Tibial nerve (tissue), 4 donors: ENCODE data around the gene PXMP4.

Experiments used
- EP300 ChIP-seq, 2 donors: sonication (generic); formaldehyde crosslinking; IDR thresholded peaks; one replicate each; pipeline ENCODE4 v1.6.1; 2017; ENCODE audit warnings: antibody characterized with exemption in 2 of 2, mild to moderate bottlenecking in 1 of 2
- POLR2A ChIP-seq, 2 donors: fragments of 450-650 bp; IDR thresholded peaks; one replicate each; pipeline ENCODE4 v1.6.1; 2017; ENCODE audit warnings: antibody characterized with exemption in 2 of 2, mild to moderate bottlenecking in 2 of 2, moderate library complexity in 2 of 2
- TF ChIP-seq, protein P1 (sequence below), 5 experiments: fragments of 200-600 bp in 3 of 5; fragments of 450-650 bp in 2 of 5; sonication (generic) in 3 of 5; IDR thresholded peaks; one replicate each; pipeline ENCODE4 v1.5.1; 2016 to 2019; ENCODE audit warnings: antibody characterized with exemption in 5 of 5, mild to moderate bottlenecking in 3 of 5, moderate library complexity in 2 of 5

DNA sequence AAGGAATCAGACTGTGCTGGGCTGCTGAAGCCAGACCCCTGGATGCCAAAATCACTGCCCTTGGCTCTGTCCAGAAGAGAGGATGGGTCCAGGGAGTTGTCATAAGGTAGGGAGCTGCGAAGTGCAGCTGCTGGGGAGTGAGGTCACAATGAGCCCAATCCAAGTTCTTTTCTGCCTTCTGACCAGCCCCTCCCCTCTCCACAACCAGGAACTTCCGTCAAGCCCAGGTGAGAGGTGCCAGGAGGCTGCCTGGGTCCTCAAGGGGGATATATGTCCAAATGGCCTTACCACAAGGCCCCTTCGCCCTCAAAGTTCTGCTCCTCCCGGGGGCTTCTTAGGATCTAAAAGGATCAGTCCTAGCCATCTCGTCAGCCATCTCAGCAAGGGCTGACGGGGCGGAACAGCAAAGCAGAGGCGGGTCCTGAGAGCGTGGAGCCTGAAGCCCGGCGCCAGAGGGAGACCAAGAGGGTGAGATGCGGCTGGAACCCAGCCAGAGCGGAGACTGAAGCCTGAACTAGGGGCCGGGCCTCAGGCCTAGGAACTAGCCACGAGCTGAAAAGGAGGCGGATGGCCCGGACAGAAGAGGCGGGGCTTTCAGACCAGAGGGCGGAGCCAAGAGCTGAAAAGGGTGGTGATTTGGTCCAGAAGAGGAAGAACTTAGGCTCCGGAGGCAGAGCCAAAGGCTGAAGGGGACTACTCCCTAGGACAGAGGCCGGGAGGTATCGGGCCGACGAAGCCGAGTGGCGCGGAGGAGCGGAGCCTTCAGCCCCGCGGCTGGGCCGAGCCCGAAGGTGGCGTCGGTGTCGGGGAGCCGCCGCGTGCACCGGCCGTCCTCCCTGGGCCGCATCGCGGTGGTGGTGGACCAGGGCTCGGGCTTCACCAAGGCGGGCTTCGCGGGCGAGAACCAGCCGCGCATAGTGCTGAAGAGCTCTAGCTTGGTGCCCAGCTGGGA, 53.5 kb downstream of the PXMP4 start, which contains the start of gene ACTL10:
- TF ChIP-seq, protein P1, sequence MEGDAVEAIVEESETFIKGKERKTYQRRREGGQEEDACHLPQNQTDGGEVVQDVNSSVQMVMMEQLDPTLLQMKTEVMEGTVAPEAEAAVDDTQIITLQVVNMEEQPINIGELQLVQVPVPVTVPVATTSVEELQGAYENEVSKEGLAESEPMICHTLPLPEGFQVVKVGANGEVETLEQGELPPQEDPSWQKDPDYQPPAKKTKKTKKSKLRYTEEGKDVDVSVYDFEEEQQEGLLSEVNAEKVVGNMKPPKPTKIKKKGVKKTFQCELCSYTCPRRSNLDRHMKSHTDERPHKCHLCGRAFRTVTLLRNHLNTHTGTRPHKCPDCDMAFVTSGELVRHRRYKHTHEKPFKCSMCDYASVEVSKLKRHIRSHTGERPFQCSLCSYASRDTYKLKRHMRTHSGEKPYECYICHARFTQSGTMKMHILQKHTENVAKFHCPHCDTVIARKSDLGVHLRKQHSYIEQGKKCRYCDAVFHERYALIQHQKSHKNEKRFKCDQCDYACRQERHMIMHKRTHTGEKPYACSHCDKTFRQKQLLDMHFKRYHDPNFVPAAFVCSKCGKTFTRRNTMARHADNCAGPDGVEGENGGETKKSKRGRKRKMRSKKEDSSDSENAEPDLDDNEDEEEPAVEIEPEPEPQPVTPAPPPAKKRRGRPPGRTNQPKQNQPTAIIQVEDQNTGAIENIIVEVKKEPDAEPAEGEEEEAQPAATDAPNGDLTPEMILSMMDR (IDR thresholded peaks at IDR 0.05) = peak in 4 of 5 experiments; percentile 28 to 63 (median 42)
- peak; percentile 81 to 97 for TF ChIP-seq POLR2A (IDR thresholded peaks at IDR 0.05)
- TF ChIP-seq EP300 (IDR thresholded peaks at IDR 0.05) = peak in 1 of 2 donors; percentile 94
